SKM-1 treated with dmso at 0.1 percent for 144 hours (cell line): ENCODE measurements around the gene ARHGAP8.

Source experiments
- DNase-seq: peaks from one replicate; lab custom pipeline; 2025; ENCODE audit not compliant: unreplicated experiment; lab: John Stamatoyannopoulos, UW

Gene ARHGAP8

DNA sequence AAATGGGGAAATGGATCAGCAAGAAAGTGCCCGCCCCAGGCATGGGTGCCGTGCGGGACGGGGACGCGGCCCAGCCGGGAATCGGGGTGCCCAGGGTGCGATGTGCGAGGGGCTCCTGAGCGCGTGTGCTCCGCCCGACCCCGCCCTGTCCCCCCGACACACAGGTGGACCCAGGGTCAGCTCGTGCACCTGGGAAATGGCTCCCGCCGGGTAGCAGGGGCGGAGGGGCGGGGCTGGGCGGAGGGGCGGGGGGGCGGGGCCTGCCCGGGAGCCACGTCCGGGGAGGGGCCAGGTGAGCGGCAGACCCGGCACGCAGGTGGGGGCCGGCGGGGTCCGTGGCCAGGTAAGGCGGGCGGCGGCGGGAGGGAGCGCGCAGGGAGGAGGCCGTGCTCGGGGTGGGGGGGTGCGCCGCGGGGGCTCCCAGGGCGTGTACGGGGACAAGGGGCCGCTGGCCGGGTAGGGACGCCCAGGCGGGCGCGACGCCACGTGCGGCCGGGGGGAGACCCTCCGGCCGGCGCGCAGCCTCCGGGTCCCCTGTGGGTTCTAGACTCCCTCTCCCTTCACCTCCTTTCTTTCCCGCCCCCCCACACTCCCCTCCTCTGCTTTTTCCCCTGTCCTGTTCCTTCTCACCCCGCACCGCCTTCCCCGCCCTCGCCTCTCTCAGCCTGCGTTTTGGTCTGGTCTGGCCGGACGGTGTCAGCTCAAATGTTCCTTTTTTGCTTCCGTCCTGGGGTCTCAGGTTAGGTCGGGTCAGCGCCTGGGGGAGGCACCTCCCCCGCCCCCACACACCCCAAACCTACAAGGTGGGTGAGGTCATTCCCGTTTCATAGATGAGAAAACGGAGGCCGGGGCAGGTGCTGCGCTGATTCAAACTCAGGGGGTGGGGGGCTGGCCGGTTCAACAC lies at the start of gene ARHGAP8:
TSS of gene ARHGAP8 (plus strand) at position 291 of the 904 bp plus-strand sequence. CDS start 33,953 bp downstream, outside the sequence.
- no peak for DNase-seq

DNA sequence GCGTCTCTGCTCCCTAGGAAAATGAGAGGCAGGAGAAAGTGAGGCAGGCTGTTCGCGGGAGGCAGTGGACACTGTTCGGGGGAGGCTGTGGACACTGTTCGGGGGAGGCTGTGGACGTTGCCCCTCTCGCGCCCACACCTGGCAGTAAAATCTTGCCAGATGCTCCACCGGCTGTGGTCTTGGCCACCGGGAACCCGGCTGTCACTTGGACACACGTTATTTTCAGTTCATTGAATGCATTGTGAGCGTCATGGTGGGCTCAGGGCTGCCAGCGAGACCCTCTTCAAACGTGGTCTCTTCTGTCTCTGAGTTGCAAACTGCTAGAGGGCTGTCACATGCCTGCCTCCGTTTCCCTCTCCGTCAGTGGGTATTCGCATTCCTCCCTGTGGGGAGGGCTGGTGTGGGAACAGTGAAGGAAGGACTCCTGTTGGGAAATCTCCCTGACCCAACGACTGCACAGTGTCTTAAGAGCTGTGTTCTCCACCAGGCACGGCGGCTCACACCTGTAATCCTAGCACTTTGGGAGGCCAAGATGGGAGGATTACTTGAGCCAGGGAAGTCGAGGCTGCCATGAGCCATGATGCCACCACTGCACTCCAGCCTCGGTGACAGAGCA lies 49.0 kb upstream of the ARHGAP8 start:
- no peak for DNase-seq

GRCh38 chr22:44704159-44705021 lies 48.0 kb upstream of the ARHGAP8 start:
- DNase-seq: no peak

- no peak for DNase-seq
These were observed 47.4 kb upstream of the ARHGAP8 start for GRCh38 chr22:44705022-44705297.

DNA sequence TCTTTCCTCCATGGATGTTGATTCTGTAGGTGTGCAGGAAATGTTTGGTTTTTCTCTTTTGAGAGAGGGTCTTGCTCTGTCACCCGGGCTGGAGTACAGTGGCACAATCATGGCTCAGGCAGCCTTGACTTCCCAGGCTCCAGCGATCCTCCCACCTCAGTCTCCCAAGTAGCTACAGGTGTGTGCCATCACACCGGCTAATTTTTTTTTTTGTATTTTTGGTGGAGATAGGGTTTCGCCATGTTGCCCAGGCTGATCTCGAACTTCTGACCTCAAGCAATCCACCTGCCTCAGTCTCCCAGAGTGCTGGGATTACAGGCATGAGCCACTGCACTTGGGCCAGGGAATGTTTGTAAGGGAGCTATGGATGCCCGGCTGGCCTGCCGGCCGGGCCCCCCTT lies 45.9 kb upstream of the ARHGAP8 start:
- no peak for DNase-seq

- DNase-seq: no peak
These were observed 45.2 kb upstream of the ARHGAP8 start for GRCh38 chr22:44707178-44707577.

DNA sequence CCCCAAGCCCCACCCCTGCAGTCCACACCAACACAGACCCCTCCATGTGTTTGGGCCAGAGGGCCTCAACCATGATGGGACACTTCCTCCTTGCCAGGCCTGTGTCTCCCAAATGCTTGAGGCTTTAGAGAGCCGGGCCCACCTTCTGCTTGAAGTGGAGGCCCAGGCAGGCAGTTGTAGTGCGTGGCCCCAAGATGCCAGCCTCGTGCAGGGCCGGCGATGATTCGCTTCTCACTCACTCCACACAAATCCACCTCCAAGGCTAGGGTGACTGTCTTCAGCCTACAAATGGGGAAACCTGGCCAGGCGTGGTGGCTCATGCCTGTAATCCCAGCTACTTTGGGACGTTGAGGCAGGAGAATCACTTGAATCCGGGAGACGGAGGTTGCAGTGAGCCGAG lies 44.6 kb upstream of the ARHGAP8 start:
- no peak for DNase-seq

- no peak for DNase-seq
These were observed 42.4 kb upstream of the ARHGAP8 start for GRCh38 chr22:44709881-44710392.

DNA sequence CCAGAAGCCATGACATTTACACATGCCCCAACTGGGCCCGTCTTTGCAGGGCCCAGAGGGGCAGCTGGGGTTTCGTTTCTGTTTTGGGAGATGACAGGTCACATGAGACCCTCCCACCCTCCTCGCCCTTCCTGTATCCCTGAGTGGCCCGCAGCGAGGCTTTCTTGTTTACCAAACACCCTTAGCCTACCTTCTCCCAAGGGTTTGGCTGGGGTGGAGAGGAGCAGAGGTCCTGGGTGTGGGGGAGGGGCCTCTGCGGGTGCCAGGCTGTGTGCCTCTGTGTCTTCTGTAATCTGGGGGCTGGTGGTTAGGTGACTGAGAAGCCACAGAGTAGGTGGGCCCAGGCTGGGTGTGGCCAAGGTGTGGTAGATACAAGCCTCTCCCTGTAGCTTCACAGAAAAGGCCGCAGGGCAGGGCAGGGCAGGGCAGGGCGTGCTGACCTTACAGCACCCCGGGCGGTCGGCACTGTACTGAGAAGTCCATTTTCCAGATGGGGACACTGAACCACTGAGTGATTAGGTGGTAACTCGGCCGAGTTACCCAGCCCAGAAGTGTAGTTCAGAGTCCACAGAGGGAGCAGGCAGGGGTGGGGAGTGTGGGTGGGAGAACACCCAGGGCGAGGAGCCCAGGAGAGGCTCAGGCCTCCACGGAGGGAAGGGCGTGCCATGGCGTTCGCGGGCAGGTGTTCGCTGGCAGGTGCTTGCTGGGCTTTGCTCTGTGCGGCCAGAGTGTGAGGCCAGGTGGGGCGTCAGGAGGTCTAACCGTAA lies 41.7 kb upstream of the ARHGAP8 start:
- DNase-seq: no peak

DNA sequence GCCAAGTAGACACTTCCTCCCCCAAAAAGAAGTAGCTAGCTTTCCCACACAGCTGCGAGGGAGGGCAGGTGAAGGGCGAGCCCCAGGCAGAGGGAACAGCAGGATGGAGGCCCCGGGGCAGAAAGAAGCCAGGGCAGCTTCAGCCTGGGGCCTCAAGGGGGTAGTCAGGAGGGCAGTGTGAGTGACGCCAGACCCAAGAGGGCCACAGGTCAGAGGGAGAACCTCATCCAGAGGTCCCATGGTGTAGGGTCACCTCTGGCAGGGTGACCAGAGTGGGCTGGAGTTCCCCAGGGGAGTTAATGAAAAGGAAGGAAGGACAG lies 41.2 kb upstream of the ARHGAP8 start:
- DNase-seq: no peak

GRCh38 chr22:44711690-44712555 lies 40.5 kb upstream of the ARHGAP8 start:
- DNase-seq: no peak

- DNase-seq: no peak
These were observed 39.4 kb upstream of the ARHGAP8 start for GRCh38 chr22:44712962-44713361.

DNA sequence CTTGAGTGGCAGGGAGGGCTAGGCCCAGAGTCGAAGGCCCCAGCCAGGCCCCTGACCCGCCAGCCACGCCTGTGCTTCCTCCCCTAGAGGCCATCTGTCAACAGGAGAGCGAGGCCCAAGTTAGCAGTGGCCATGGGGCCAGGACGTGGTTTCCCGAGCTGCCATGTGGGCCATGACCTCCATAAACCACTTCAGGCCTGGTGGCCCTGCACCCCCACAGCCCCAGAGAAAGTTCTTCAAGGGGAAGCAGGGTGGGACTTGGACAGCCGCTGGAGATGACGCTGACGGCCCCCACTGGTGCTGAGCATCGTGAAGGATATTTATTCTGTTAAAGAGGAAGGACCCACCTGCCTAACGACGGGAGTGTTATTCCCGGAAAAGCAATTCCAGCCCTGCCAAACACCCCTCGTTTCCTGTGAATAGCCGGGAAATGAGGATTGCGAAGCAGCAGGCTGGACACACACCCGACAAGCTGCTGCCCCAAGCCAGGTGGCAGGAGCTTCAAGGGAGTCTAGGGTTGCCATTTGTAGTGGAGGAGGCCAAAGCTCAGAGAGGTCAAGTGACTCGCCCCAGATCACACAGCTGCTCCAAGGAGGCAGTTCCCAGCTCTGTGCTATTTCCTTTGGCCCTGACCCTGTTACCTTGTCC lies 37.5 kb upstream of the ARHGAP8 start:
- DNase-seq: no peak

GRCh38 chr22:44718418-44718817 lies 34.0 kb upstream of the ARHGAP8 start:
- DNase-seq: no peak

- no peak for DNase-seq
These were observed 32.6 kb upstream of the ARHGAP8 start for GRCh38 chr22:44719586-44720368.

DNA sequence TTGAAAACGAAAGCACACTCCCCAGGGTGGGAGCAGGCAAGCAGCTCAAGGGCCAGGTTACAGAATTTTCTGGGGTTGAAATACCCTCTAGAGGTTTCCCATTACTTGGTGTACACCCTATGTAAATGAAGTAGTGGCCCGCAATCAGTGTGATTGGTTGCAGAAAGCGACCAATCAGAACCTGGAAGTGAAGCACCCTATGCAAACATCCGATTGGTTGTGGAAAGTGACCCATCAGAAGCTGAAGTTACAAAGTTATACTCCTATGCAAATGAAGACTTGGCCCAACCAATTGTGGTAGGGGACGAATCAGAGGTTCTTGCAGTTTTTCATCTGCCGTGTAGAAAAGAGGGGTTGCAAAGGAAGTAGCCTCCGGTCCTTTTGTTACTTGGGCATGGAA lies 31.2 kb upstream of the ARHGAP8 start:
- no peak for DNase-seq

- DNase-seq: no peak
These were observed 29.8 kb upstream of the ARHGAP8 start for GRCh38 chr22:44722611-44723010.

DNA sequence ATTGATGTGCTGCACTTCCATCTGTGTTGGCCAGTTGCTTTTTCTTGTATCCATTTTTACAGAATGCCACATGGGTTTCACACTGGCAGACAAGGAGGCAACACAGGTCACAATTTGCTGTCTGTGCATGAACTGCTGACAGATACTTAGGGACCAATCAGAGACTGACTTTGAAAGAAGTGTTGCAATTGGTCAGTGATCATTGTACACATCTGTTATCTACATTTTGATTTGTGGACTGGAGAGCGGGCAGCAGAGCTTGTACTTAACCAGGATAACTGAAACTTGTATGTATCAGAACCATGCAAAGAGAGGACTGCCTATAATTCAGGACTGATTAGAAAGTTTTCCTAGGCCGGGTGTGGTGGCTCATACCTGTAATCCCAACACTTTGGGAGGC lies 28.6 kb upstream of the ARHGAP8 start:
- no peak for DNase-seq

DNA sequence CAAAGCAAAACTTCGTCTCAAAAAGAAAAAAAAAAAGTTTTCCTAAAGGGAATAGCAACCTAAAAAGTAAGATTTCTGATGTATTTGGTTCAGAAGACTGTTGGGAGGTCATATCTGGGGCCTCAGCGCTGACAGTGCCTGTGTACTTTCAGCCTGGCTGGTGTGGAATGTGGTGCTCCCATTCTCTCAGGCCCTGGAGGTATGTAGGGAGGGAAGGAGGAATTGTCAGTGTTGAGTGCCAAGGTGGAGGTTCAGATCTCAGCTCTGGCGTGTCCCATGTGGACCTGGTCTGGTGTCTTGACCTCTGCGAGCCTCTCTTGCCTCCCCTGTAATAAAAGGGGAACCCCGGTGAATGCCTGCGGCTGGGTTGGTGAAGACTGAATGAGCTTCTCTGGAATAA lies 28.0 kb upstream of the ARHGAP8 start:
- DNase-seq: no peak
